ENCODE data around the gene ZNF580.

ZNF580 gene

GRCh38 chr19:55644191-55644833, 3.5 kb downstream of the ZNF580 start:
- Mint-ChIP-seq H3K36me3 (ENCODE audit: low read depth) (peaks cover 9% of the 10 kb centered on the region), H3K9me3 (no peaks in the 10 kb centered on the region), H3K27ac (peak overlapping the region; percentile 93), H3K4me3 (peak overlapping the region; percentile 96), H3K27me3 (ENCODE audit: low read depth) (no peaks in the 10 kb centered on the region), H3K4me1 (ENCODE audit: low read depth) (peaks cover 31% of the 10 kb centered on the region)

DNA sequence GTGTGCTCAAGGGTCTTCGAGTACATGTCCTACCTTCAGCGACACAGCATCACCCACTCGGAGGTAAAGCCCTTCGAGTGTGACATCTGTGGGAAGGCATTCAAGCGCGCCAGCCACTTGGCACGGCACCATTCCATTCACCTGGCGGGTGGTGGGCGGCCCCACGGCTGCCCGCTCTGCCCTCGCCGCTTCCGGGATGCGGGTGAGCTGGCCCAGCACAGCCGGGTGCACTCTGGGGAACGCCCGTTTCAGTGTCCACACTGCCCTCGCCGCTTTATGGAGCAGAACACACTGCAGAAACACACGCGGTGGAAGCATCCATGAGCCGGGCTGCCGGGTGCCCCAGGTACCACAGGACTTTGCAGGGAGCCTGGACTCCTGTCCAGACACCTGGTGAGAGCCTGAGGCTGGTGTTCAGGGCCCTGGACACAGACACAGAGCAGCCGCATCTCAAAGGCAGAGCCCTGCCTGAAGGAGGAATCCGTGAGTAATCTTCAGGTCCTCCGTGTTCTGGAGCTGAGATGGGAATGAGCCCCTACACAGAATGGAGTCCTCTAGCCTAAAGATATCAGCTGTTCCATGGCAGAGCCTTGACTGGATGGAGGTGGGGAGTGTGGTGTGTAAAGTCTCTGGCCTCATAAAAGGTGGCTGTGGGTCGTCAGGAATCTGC, 4.2 kb downstream of the ZNF580 start:
- H3K27me3 Mint-ChIP-seq (ENCODE audit: low read depth), result no peaks in the 10 kb centered on the region
- no peaks in the 10 kb centered on the region for H3K9me3 Mint-ChIP-seq
- H3K27ac Mint-ChIP-seq, result no peak overlapping the region
- H3K4me3 Mint-ChIP-seq, result peak overlapping the region; percentile 96
- H3K36me3 Mint-ChIP-seq (ENCODE audit: low read depth), result peaks cover 12% of the 10 kb centered on the region
- peaks cover 35% of the 10 kb centered on the region for H3K4me1 Mint-ChIP-seq (ENCODE audit: low read depth)

- Mint-ChIP-seq H3K4me1 (ENCODE audit: low read depth) (peaks cover 31% of the 10 kb centered on the region), H3K27me3 (ENCODE audit: low read depth) (no peaks in the 10 kb centered on the region), H3K9me3 (no peaks in the 10 kb centered on the region), H3K27ac (peak overlapping the region; percentile 36), H3K36me3 (ENCODE audit: low read depth) (peaks cover 12% of the 10 kb centered on the region), H3K4me3 (peak overlapping the region; percentile 40)
Measured at GRCh38 chr19:55645512-55645881, 4.7 kb downstream of the ZNF580 start.

DNA sequence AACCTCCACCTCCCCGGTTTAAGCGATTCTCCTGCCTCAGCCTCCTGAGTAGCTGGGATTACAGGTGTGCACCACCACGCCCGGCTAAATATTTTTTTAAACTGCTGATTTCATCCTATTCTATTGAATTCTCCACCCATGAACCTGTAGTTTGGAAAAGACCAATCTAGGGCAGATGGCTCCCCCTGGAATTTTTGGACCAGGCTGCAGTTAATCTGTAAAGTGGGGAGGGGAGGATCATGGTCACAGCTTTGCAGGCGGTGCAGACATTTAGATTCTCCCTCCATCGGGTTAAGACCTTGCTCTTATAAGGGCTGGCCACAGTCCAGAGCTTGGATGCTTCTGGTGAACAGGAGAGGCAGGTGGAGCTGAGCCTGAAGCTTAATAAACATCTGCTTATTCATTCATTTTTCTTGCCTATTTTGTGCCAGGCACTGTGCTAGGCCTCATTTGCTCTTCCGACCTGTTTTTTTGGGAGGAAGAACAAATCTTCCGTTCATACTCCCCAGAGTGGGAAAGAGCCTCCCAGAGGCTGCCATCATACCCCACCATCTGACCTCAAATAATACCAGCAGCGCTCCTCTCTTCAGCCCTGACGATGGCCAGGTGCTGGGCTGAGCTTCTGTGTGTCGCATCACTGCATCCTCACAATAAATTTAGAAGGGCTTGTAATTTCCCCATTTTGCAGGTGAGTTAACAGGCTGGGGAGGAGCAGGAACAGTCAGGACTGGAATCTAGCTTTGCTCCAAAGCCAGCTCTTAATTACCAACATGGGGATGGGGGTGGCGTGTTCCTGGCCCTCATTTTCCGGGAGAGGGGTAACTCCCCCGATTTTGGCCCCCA, 6.3 kb downstream of the ZNF580 start:
- Mint-ChIP-seq H3K4me3 (peak overlapping the region; percentile 79), H3K27ac (peak overlapping the region; percentile 31), H3K9me3 (no peaks in the 10 kb centered on the region), H3K4me1 (ENCODE audit: low read depth) (peaks cover 26% of the 10 kb centered on the region), H3K36me3 (ENCODE audit: low read depth) (peaks cover 16% of the 10 kb centered on the region), H3K27me3 (ENCODE audit: low read depth) (no peaks in the 10 kb centered on the region)

DNA sequence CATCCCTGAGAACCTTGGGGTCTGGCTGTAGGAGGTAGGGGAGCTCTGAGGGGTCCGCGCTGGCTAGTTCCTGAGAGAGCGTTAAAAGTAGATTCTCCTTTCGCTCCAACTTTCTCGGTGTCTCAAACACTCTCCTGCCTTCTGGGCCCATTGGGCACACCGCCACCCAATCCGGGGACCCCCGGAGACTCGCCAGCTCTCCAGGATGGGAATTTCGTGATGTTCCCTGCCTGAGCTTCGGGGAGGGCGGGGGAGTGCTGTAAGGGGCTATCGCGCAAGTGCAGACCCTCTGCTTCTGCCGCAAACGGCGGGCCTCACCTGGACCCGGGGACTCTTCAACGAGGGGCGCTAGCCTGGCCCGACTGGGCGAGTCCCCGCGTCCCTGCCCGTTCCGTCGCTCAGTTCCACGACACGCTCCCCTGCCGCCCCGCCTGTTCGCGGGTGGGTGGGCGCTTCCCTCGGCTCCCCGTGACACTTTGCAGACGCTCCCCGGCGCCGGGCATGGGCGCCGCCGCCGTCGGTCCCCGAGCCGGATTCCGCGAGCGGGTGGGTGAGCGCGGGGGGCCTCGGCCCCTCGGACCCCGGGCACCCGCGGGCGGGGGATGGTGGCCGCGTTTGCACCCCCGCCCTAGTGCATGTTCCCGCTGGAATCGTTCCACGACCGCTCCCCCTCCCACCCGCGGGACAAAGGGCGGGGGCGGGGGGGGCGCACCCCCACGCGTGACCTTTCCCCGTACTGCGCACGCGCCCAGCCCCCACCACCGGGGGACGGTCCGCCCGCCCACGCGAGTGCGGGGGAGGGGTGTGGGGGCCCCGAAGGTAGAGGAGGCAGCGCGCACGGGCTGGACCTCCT, 7.2 kb downstream of the ZNF580 start, which contains the start of gene CCDC106:
Gene CCDC106, plus strand, starts transcription at position 481 of the 853 bp plus-strand sequence. CDS start 835 bp downstream, outside the sequence.
- Mint-ChIP-seq H3K4me1 (ENCODE audit: low read depth) (peaks cover 23% of the 10 kb centered on the region), H3K36me3 (ENCODE audit: low read depth) (peaks cover 17% of the 10 kb centered on the region), H3K27ac (peak within 1 kb of the TSS; percentile 65), H3K4me3 (peak within 1 kb of the TSS; percentile 79), H3K27me3 (ENCODE audit: low read depth) (no peaks in the 10 kb centered on the region), H3K9me3 (no peaks in the 10 kb centered on the region)

- no peaks in the 10 kb centered on the region for H3K9me3 Mint-ChIP-seq
- peaks cover 17% of the 10 kb centered on the region for H3K36me3 Mint-ChIP-seq (ENCODE audit: low read depth)
- H3K27me3 Mint-ChIP-seq (ENCODE audit: low read depth), result no peaks in the 10 kb centered on the region
- peak overlapping the region; percentile 76 for H3K4me3 Mint-ChIP-seq
- H3K4me1 Mint-ChIP-seq (ENCODE audit: low read depth), result peaks cover 18% of the 10 kb centered on the region
- H3K27ac Mint-ChIP-seq, result peak overlapping the region; percentile 62
Measured at GRCh38 chr19:55648585-55649267, 7.9 kb downstream of the ZNF580 start.

GRCh38 chr19:55649268-55650125, 8.7 kb downstream of the ZNF580 start:
- Mint-ChIP-seq H3K9me3 (no peaks in the 10 kb centered on the region), H3K27me3 (ENCODE audit: low read depth) (no peaks in the 10 kb centered on the region), H3K27ac (peak overlapping the region; percentile 34), H3K4me1 (ENCODE audit: low read depth) (peaks cover 14% of the 10 kb centered on the region), H3K4me3 (peak overlapping the region; percentile 73), H3K36me3 (ENCODE audit: low read depth) (peaks cover 17% of the 10 kb centered on the region)

DNA sequence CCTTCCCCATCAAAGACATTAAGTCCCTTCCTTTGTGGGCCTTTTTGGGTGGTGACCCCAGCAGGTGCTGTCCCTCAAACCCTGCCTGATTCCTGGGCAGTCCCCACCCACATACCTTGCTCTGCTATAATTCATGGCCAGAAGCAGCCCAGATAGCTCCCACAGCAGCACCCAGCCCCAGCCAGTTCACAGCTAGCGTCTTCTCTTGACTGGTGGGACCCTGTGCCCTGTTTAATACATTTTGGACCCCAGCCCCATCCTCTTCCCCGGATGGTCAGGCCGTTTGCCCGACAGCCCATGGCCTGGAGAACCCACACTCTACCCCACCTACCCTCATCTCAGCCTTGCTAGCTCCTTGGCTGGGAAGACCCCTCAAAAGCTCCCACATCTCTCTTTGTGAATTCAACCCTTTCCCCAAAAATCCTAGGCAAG, 9.3 kb downstream of the ZNF580 start:
- Mint-ChIP-seq H3K27me3 (ENCODE audit: low read depth) (no peaks in the 10 kb centered on the region), H3K9me3 (no peaks in the 10 kb centered on the region), H3K27ac (peak overlapping the region; percentile 34), H3K36me3 (ENCODE audit: low read depth) (peaks cover 17% of the 10 kb centered on the region), H3K4me1 (ENCODE audit: low read depth) (peaks cover 14% of the 10 kb centered on the region), H3K4me3 (peak overlapping the region; percentile 61)

DNA sequence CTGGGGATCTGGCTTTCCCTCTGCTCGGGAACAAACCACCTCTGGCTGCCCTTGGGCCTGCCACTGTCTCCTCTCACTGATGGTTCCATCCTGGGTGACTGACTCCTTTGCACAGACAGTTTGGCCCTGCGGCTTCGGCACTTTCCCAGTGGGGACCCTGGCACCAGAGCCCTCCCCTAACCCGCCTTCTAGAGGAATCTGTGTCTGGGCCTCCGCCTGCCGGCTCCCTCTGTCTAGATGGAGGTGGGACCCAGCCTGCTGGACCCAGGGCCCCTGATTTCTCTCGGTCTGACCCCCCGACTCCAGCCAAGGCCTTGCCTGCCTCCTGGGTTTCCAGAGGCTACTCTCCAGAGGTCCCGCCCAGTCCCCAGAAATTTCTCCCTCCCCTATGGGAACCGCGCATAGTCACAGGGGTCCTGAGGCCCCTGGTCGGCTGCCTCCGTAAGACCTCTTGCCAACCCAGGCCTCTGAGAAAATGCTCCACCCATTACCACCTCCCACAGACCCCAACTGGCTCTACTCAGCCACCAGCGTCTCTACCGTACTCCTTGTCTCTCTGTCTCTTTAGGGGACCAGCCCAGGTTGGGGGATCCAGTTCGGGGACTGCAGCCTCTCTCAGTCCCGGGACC, 9.9 kb downstream of the ZNF580 start:
- H3K4me3 Mint-ChIP-seq, result peak overlapping the region; percentile 61
- H3K4me1 Mint-ChIP-seq (ENCODE audit: low read depth), result peaks cover 12% of the 10 kb centered on the region
- no peaks in the 10 kb centered on the region for H3K9me3 Mint-ChIP-seq
- no peaks in the 10 kb centered on the region for H3K27me3 Mint-ChIP-seq (ENCODE audit: low read depth)
- peaks cover 16% of the 10 kb centered on the region for H3K36me3 Mint-ChIP-seq (ENCODE audit: low read depth)
- H3K27ac Mint-ChIP-seq, result no peak overlapping the region

GRCh38 chr19:55651236-55651635, 10.4 kb downstream of the ZNF580 start:
- Mint-ChIP-seq H3K36me3 (ENCODE audit: low read depth) (peaks cover 21% of the 10 kb centered on the region), H3K4me3 (no peak overlapping the region), H3K27me3 (ENCODE audit: low read depth) (no peaks in the 10 kb centered on the region), H3K9me3 (no peaks in the 10 kb centered on the region), H3K4me1 (ENCODE audit: low read depth) (peaks cover 16% of the 10 kb centered on the region), H3K27ac (no peak overlapping the region)

DNA sequence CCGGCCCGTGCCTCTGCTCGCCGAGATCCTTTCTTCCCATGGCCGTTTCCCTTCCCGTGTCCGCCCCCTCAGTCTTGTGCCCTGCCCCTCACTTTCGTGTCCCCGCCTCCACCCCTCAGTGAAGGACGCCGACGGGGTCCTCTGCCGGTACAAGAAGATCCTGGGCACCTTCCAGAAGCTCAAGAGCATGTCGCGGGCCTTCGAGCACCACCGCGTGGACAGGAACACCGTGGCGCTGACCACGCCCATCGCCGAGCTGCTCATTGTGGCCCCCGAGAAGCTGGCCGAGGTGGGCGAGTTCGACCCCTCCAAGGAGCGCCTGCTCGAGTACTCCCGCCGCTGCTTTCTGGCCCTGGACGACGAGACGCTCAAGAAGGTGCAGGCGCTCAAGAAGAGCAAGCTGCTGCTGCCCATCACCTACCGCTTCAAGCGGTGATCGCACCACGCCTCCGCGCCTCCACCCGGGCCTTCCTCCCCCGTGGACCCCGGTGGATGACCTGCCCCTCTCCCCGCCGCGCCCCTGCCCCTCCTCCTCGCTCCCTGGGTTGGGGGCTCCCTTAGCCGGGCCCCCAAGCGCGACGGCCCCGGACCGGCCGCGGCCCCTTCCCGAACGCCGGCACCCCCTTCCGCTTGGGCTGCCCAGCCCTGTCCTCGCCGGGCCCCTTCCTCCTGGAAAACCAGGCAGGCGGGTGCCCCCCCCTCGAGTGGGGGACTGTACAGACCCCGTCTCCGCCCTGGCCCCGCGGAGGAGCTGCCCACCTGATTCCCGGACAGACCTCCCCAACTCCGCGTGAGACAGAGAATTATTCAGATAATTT, 11.7 kb downstream of the ZNF580 start:
- no peak overlapping the region for H3K4me3 Mint-ChIP-seq

More for the DNA sequence above, 11.7 kb downstream of the ZNF580 start:
- no peaks in the 10 kb centered on the region for H3K9me3 Mint-ChIP-seq
- H3K4me1 Mint-ChIP-seq (ENCODE audit: low read depth), result peaks cover 20% of the 10 kb centered on the region
- no peaks in the 10 kb centered on the region for H3K27me3 Mint-ChIP-seq (ENCODE audit: low read depth)
- peaks cover 20% of the 10 kb centered on the region for H3K36me3 Mint-ChIP-seq (ENCODE audit: low read depth)
- H3K27ac Mint-ChIP-seq, result peak overlapping the region; percentile 39
